Mesendoderm (in vitro differentiated cells): Measurements from ENCODE around the gene ATP13A2.

ENCODE experiments used
- DNase-seq: peaks from one replicate; pipeline ENCODE4 v3.0.0; 2013
- H2AK5ac ChIP-seq: 2 replicates; pipeline ENCODE4 v1.6.1; 2013; ENCODE audit warnings: low read length, inconsistent platforms
- H2BK120ac ChIP-seq: 2 replicates; pipeline ENCODE4 v1.6.1; 2013; ENCODE audit warnings: low read depth, mild to moderate bottlenecking, low read length, moderate library complexity, mixed read lengths
- H2BK15ac ChIP-seq: replicated peaks from 2 replicates; pipeline ENCODE4 v1.6.1; 2013; ENCODE audit warnings: low read depth, mild to moderate bottlenecking, moderate library complexity
- H2BK5ac ChIP-seq: 2 replicates; pipeline ENCODE4 v1.6.1; 2013; ENCODE audit warnings: low read length, inconsistent platforms
- H3K18ac ChIP-seq: 2 replicates; pipeline ENCODE4 v1.6.1; 2013; ENCODE audit warnings: mild to moderate bottlenecking, low read length, mixed read lengths
- H3K23ac ChIP-seq: one replicate; pipeline ENCODE4 v1.6.1; 2013; ENCODE audit warnings: low read length
- H3K27ac ChIP-seq: 2 replicates; pipeline ENCODE4 v1.5.1; 2013; ENCODE audit warnings: low read depth, mild to moderate bottlenecking, inconsistent platforms, low read length, moderate library complexity
- H3K27me3 ChIP-seq: 2 replicates; pipeline ENCODE4 v1.6.1; 2013; ENCODE audit warnings: low read length, control low read depth, mild to moderate bottlenecking, inconsistent platforms; ENCODE audit not compliant: insufficient read depth, poor library complexity
- H3K36me3 ChIP-seq: 2 replicates; pipeline ENCODE4 v1.6.1; 2013; ENCODE audit warnings: low read length, inconsistent platforms; ENCODE audit not compliant: control insufficient read depth, insufficient read depth
- H3K4ac ChIP-seq: one replicate; pipeline ENCODE4 v1.6.1; 2013; ENCODE audit warnings: low read depth, mild to moderate bottlenecking, low read length, moderate library complexity
- H3K4me1 ChIP-seq: 2 replicates; pipeline ENCODE4 v1.6.1; 2013; ENCODE audit warnings: low read depth, low read length, inconsistent platforms; ENCODE audit not compliant: control insufficient read depth
- H3K4me2 ChIP-seq: 2 replicates; pipeline ENCODE4 v1.6.1; 2013; ENCODE audit warnings: low read length
- H3K4me3 ChIP-seq: 2 replicates; pipeline ENCODE4 v1.5.1; 2013; ENCODE audit warnings: mild to moderate bottlenecking, low read length
- H3K56ac ChIP-seq: one replicate; pipeline ENCODE4 v1.6.1; 2013; ENCODE audit warnings: low read length
- H3K79me1 ChIP-seq: 2 replicates; pipeline ENCODE4 v1.6.1; 2013; ENCODE audit warnings: low read length, inconsistent platforms
- H3K79me2 ChIP-seq: 2 replicates; pipeline ENCODE4 v1.6.1; 2013; ENCODE audit warnings: mild to moderate bottlenecking, low read length; ENCODE audit not compliant: control insufficient read depth, insufficient read depth
- H3K9ac ChIP-seq: 2 replicates; pipeline ENCODE4 v1.6.1; 2013; ENCODE audit warnings: low read length, inconsistent platforms
- H4K5ac ChIP-seq: one replicate; pipeline ENCODE4 v1.6.1; 2013; ENCODE audit warnings: low read length
- H4K8ac ChIP-seq: one replicate; pipeline ENCODE4 v1.6.1; 2013; ENCODE audit warnings: low read depth, mild to moderate bottlenecking, control low read depth, low read length, moderate library complexity
- WGBS: extraction: QIAGEN DNeasy Blood & Tissue Kit; methylation state at CpG from one replicate; pipeline ENCODE4 v1.1.7; 2013; ENCODE audit warnings: low lambda C conversion rate, missing lambda C conversion rate; ENCODE audit not compliant: insufficient coverage; ENCODE audit errors: extremely low coverage; 5-methylcytosine and 5-hydroxymethylcytosine counted together

ATP13A2 gene

GRCh38 chr1:16999863-17000262 lies 11.9 kb downstream of the ATP13A2 start:
- no peak overlapping the region for H3K23ac ChIP-seq
- no peak overlapping the region for H4K8ac ChIP-seq
- no peak overlapping the region for H3K4ac ChIP-seq
- H3K4me1 ChIP-seq: no peaks in the 10 kb centered on the region
- no CpG with 5 or more reads among the region's 8 CpGs for WGBS
- no peak for DNase-seq
- H2BK15ac ChIP-seq: no peak overlapping the region
- no peaks in the 10 kb centered on the region for H3K79me2 ChIP-seq
- H3K79me1 ChIP-seq: no peaks in the 10 kb centered on the region
- no peak overlapping the region for H3K27ac ChIP-seq
- no peak overlapping the region for H3K4me3 ChIP-seq
- no peak overlapping the region for H2AK5ac ChIP-seq
- no peak overlapping the region for H2BK5ac ChIP-seq
- no peak overlapping the region for H3K4me2 ChIP-seq
- H3K9ac ChIP-seq: no peak overlapping the region
- no peak overlapping the region for H3K18ac ChIP-seq
- H3K27me3 ChIP-seq: no peaks in the 10 kb centered on the region
- H2BK120ac ChIP-seq: no peak overlapping the region
- peaks cover 6% of the 10 kb centered on the region for H3K36me3 ChIP-seq
- no peak overlapping the region for H4K5ac ChIP-seq
- no peak overlapping the region for H3K56ac ChIP-seq

GRCh38 chr1:16998589-16998988 lies 13.1 kb downstream of the ATP13A2 start:
- no peak overlapping the region for H3K4ac ChIP-seq
- WGBS: no CpG with 5 or more reads among the region's 10 CpGs
- H3K23ac ChIP-seq: no peak overlapping the region

GRCh38 chr1:16996845-16997244 lies 14.9 kb downstream of the ATP13A2 start:
- H3K27me3 ChIP-seq: no peaks in the 10 kb centered on the region
- no CpG with 5 or more reads among the region's 14 CpGs for WGBS
- no peak overlapping the region for H2BK15ac ChIP-seq
- no peak overlapping the region for H2BK120ac ChIP-seq
- H3K23ac ChIP-seq: no peak overlapping the region
- H3K4ac ChIP-seq: no peak overlapping the region
- H3K4me2 ChIP-seq: no peak overlapping the region
- H2AK5ac ChIP-seq: no peak overlapping the region
- no peak overlapping the region for H3K27ac ChIP-seq
- no peak overlapping the region for H4K5ac ChIP-seq
- DNase-seq: no peak
- H3K18ac ChIP-seq: no peak overlapping the region
- no peak overlapping the region for H3K9ac ChIP-seq
- no peak overlapping the region for H3K4me3 ChIP-seq
- peaks cover 6% of the 10 kb centered on the region for H3K36me3 ChIP-seq
- H3K56ac ChIP-seq: no peak overlapping the region
- no peaks in the 10 kb centered on the region for H3K79me1 ChIP-seq
- H4K8ac ChIP-seq: no peak overlapping the region
- no peaks in the 10 kb centered on the region for H3K79me2 ChIP-seq
- H2BK5ac ChIP-seq: no peak overlapping the region
- H3K4me1 ChIP-seq: no peaks in the 10 kb centered on the region

More at GRCh38 chr1:16998589-16998988, 13.1 kb downstream of the ATP13A2 start:
- no peak overlapping the region for H3K56ac ChIP-seq
- H3K79me2 ChIP-seq: no peaks in the 10 kb centered on the region
- no peaks in the 10 kb centered on the region for H3K4me1 ChIP-seq
- no peak overlapping the region for H3K18ac ChIP-seq
- no peak for DNase-seq
- H3K9ac ChIP-seq: no peak overlapping the region
- no peak overlapping the region for H3K4me3 ChIP-seq
- H3K27me3 ChIP-seq: no peaks in the 10 kb centered on the region
- H4K5ac ChIP-seq: no peak overlapping the region
- no peak overlapping the region for H2BK120ac ChIP-seq
- H2BK15ac ChIP-seq: no peak overlapping the region
- peaks cover 6% of the 10 kb centered on the region for H3K36me3 ChIP-seq
- no peak overlapping the region for H2BK5ac ChIP-seq
- H3K4me2 ChIP-seq: no peak overlapping the region
- no peak overlapping the region for H2AK5ac ChIP-seq
- no peak overlapping the region for H3K27ac ChIP-seq
- no peaks in the 10 kb centered on the region for H3K79me1 ChIP-seq
- no peak overlapping the region for H4K8ac ChIP-seq

GRCh38 chr1:16993521-16994038 lies 18.1 kb downstream of the ATP13A2 start:
- Histone ChIP-seq H2BK5ac (no peak overlapping the region), H3K4me1 (no peaks in the 10 kb centered on the region), H4K5ac (no peak overlapping the region), H3K9ac (no peak overlapping the region), H2BK15ac (no peak overlapping the region), H3K27me3 (no peaks in the 10 kb centered on the region), H3K4me2 (no peak overlapping the region), H3K4me3 (no peak overlapping the region), H3K27ac (no peak overlapping the region), H2AK5ac (no peak overlapping the region), H3K79me2 (no peaks in the 10 kb centered on the region), H3K4ac (no peak overlapping the region), H3K18ac (no peak overlapping the region), H3K23ac (no peak overlapping the region), H3K56ac (no peak overlapping the region), H3K36me3 (peaks cover 3% of the 10 kb centered on the region), H3K79me1 (no peaks in the 10 kb centered on the region), H2BK120ac (no peak overlapping the region), H4K8ac (no peak overlapping the region)
- DNase-seq: no peak
- WGBS: no CpG with 5 or more reads among the region's 15 CpGs

GRCh38 chr1:16992675-16993074 lies 19.1 kb downstream of the ATP13A2 start:
- Histone ChIP-seq H2BK5ac (no peak overlapping the region), H3K79me2 (no peaks in the 10 kb centered on the region), H3K27ac (no peak overlapping the region), H3K18ac (no peak overlapping the region), H3K4me1 (no peaks in the 10 kb centered on the region), H3K56ac (no peak overlapping the region), H3K79me1 (no peaks in the 10 kb centered on the region), H3K36me3 (peaks cover 2% of the 10 kb centered on the region), H3K27me3 (no peaks in the 10 kb centered on the region), H3K4ac (no peak overlapping the region), H3K4me2 (no peak overlapping the region), H4K8ac (no peak overlapping the region), H3K4me3 (no peak overlapping the region), H2BK15ac (no peak overlapping the region), H2AK5ac (no peak overlapping the region), H3K23ac (no peak overlapping the region), H3K9ac (no peak overlapping the region), H2BK120ac (no peak overlapping the region), H4K5ac (no peak overlapping the region)
- DNase-seq: no peak
- WGBS: no CpG with 5 or more reads among the region's 9 CpGs

GRCh38 chr1:16992102-16992501 lies 19.6 kb downstream of the ATP13A2 start:
- H3K79me1 ChIP-seq: no peaks in the 10 kb centered on the region
- H3K79me2 ChIP-seq: no peaks in the 10 kb centered on the region
- WGBS: no CpG with 5 or more reads among the region's 12 CpGs
- no peak overlapping the region for H3K56ac ChIP-seq
- H4K5ac ChIP-seq: no peak overlapping the region
- H3K27me3 ChIP-seq: no peaks in the 10 kb centered on the region
- no peak overlapping the region for H2BK5ac ChIP-seq
- no peak overlapping the region for H2BK15ac ChIP-seq
- H3K4ac ChIP-seq: no peak overlapping the region
- no peak for DNase-seq
- H3K4me1 ChIP-seq: no peaks in the 10 kb centered on the region
- no peak overlapping the region for H3K4me2 ChIP-seq
- H3K36me3 ChIP-seq: peaks cover 2% of the 10 kb centered on the region
- H2BK120ac ChIP-seq: no peak overlapping the region
- no peak overlapping the region for H3K4me3 ChIP-seq
- no peak overlapping the region for H4K8ac ChIP-seq
- no peak overlapping the region for H3K23ac ChIP-seq
- H3K27ac ChIP-seq: no peak overlapping the region
- no peak overlapping the region for H3K9ac ChIP-seq
- H3K18ac ChIP-seq: no peak overlapping the region
- no peak overlapping the region for H2AK5ac ChIP-seq
